ENCODE data around the gene KIAA1958.

- TF ChIP-seq POLR2AphosphoS5 (IDR thresholded peaks at IDR 0.05), result no peak
- TF ChIP-seq CTCF (IDR thresholded peaks at IDR 0.05 in 8 of 11, conservative IDR thresholded peaks at IDR 0.05 in 3 of 11), result no peak
- TF ChIP-seq POLR2A (IDR thresholded peaks at IDR 0.05), result no peak
Observed at GRCh38 chr9:112694706-112695555, 208.3 kb downstream of the KIAA1958 start.
